GM10266 (cell line): Measurements from ENCODE around the gene PLA2G5.
"Not testable (repeated sequence)": the region's sequence is repeated elsewhere in the genome, so short reads cannot be mapped to it uniquely, and the experiment has no call there.

Experiments
- DNase-seq: peaks from one replicate; pipeline ENCODE4 v3.0.0; 2012; ENCODE audit errors: extremely low spot score
- CTCF ChIP-seq: IDR thresholded peaks from 2 replicates; pipeline ENCODE4 v1.5.1; 2012; ENCODE audit warnings: mild to moderate bottlenecking, low read depth; ENCODE audit not compliant: control insufficient read depth, insufficient read depth; ENCODE audit errors: missing control alignments

The PLA2G5 gene

DNA sequence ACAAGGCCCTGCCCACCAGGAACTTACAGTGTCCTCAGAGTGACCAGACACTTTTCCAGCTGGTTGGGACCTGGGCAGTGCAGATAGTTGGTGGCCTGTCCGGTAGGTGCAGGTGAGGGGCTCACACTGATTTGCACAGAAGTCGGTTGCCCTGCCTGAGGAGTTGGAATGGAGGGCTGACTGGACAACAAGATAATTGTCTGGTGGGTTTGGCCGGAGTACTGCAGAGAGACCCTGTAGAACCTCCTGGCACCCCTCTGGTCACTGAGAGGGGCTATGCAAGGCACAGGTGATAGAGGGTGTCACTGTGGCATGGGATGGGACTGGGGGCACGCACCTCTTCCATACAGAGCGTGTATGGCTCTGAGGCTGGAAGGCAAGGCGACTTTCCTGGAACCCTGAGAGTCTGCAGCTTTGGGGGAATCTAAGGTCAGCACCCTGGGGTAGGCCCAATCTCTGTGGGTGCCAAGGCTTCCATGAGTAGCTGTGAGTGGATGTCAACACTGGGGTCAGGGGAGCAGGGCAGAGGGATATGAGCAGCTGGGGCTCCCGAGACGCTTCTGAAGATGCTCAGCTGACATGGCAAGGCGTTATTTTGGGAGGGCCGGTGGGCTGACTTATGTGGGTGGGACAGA lies 56.9 kb downstream of the PLA2G5 start:
- TF ChIP-seq CTCF: no peak
- DNase-seq: no peak

GRCh38 chr1:20130518-20130917 lies 60.5 kb downstream of the PLA2G5 start:
- DNase-seq: not testable (repeated sequence)

DNA sequence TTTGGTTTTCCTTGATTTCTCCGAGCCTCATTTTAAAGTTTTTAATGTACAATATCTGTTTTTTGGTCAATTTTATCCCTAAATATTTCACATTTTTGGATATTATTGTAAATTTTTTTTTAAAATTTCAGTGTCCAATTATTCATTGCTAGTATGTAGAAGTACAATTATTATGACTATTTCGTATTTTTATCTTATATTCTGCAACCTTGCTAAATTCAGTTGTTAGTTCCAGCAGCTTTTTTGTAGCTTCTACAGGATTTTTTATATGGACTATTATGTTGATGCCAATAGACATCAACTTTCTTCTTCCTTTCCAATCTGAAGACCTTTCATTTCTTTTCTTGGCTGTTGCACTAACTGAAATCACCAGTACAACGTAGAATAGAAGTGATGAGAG lies 65.0 kb downstream of the PLA2G5 start:
- no peak for DNase-seq
- no peak for TF ChIP-seq CTCF

DNA sequence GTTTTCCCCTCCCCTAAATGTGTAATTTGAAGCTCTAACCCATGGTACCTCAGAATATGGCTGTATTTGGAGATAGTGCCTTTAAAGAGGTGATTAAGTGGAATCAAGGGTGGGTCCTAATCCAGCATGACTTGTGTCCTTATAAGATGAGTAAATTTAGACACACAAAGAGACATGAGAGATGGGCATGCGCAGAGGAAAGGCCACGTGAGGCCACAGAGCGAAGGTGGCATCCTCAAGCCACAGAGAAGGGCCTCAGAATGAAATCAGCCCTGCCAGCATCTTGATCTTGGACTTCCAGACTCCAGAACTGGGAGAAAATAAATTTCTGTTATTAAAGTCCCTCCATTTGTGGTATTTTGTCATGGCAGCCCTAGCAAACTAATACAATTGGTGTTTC lies 66.3 kb downstream of the PLA2G5 start:
- DNase-seq: no peak
- no peak for TF ChIP-seq CTCF

- TF ChIP-seq CTCF: no peak
- DNase-seq: no peak
Observed at GRCh38 chr1:20137055-20137454, 67.1 kb downstream of the PLA2G5 start.

DNA sequence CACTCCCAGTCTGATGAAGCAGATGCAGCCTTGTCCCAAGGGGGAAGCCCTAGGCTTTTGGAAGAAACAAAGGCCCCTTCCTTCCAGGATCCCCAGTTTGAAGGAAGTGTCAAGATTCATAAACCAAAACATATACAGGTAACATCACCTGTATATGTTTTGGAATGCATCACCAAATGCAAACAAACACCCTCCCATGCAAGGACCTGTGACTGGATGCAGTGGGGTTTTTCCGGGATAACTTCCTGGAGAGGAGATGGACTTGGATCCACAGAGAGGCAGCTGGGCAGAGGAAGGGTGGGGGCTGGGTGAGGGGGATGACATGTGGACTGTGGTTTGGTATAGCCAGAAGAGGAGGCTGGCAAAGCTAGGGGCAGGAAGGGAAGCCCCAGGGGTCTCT lies 67.6 kb downstream of the PLA2G5 start:
- no peak for TF ChIP-seq CTCF
- DNase-seq: no peak

- TF ChIP-seq CTCF: no peak
- DNase-seq: no peak
Observed at GRCh38 chr1:20138346-20138745, 68.4 kb downstream of the PLA2G5 start.

DNA sequence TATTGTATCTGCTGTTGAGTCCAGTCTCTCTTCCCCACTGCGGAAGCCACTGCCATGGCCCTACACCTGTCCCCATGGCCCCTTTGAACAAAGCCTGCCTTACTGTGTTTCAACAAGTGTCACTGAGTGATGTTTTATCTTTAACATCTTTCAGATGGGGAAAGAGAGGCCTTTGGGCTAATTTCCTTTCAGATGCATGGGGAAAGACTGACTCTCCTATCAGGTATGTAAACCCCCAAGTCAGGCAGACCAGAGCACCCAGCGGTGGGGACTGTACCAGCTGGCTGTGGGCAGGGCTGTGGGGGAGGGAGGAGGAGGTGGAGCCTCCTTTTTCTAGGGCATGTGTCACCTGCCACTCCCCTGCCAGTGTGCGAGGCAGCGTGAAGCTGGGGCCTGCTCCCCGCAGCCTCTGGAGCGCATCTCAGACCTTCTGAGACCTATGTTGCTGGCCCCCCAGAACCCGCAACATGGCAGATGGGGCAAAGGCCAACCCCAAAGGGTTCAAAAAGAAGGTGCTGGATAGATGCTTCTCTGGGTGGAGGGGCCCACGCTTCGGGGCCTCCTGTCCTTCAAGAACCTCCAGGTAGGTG lies 69.1 kb downstream of the PLA2G5 start, which contains the start of gene PLA2G2F:
Gene PLA2G2F, plus strand, starts transcription at position 363 of the 590 bp plus-strand sequence. Its CDS starts 105 bp downstream, at position 468.
- DNase-seq: no peak
- no peak for TF ChIP-seq CTCF
